Umbilical cord (tissue), 2 donors: Measurements from ENCODE around the gene CALHM6. TPM values are rescaled to one million over a fixed set of nuclear protein-coding genes. Genes with fewer than 3 reads are reported as not detected.

Experiments
- DNase-seq: peaks from one replicate; pipeline ENCODE4 v3.0.0-alpha.2; 2015; ENCODE audit warnings: low spot score
- total RNA-seq: library from RNA; depleted of rRNA; stranded (reverse); fragments of >200 nt; gene quantifications from one replicate; pipeline ENCODE4 v1.2.3, GENCODE V29; 2014; ENCODE audit warnings: low replicate concordance; ENCODE audit not compliant: insufficient read depth

CALHM6 gene
- total RNA-seq, 1 donor from 2014 or later: 25.5 TPM

DNA sequence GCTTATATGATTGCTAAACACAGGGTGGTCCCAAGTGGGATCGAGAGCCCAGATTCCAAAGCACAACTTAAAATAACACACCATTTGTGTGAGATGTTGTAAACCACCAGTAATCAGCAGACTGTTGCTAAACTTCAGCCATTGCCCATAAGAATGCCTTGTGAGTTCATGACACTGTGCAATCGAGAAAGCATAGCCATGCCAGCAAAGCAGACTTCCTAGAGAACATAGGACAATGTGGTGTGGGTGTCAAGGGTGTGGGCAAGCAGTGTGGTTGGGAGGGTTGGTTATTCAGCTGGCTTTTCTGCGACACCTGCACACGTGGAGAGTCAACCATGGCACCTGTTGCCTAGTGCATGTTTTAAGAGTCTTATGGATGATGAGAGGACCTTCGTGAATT lies 16.1 kb upstream of the CALHM6 start:
- no peak for DNase-seq

DNA sequence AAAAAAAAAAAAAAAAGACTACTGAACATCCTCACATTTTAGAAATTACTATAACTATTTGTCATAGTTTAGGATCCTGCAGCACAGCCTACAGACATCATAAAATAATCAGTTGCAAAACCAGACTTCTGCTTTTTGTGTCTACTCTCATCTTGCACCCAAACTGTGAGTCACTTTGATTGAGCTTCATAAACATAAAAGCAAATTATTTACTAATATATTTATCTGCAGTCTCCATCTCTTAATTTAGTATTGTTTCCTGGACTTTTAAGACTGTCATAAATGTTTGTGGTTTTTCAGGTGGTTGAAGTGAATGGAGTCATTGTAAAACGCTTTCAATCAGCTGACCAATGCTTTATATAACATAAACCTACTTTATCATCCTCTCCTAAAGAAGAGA lies 14.8 kb upstream of the CALHM6 start:
- DNase-seq: no peak

DNA sequence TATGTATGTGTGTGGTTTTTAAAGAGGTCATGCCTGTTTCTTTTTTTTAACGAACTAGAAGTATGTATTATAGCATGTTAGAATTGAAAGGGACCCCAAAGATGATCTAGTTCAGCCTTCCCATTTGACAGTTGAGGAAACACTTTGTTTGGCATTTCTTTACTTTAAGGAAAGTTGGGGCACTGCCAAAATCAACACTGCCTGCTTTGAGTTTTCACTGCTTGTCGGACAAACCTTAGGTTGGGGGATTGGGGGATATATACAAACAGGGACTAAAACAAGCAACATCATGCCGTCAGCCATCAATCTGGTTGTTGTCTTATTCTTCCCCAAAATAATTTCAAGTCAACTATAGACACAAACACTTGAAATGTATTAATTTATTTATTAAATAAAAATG lies 14.1 kb upstream of the CALHM6 start:
- DNase-seq: no peak

DNA sequence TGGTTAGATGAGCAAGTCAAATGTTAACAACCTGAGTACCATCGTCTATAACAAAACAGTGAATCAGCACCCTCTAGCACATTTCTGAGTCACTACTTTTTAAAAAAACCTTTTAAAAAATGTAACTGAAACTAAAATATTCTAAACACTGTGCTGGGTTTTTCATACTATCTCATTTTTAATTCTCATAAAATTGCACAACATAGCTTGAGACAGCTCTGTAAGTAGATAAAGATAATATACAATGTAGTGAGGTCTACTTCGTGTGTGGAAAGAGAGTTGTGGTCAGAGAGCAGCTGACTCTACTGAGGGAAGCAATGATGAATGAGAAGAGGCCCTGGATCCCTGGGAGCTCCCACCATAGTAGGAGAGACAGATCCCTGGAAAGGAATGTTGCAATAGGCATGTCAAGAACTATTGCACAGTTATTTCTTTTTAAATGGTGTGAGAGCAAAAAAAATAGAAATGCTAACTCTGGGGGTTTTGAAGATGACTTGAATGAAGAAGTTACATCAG lies 13.6 kb upstream of the CALHM6 start:
- peak; percentile 90 for DNase-seq

DNA sequence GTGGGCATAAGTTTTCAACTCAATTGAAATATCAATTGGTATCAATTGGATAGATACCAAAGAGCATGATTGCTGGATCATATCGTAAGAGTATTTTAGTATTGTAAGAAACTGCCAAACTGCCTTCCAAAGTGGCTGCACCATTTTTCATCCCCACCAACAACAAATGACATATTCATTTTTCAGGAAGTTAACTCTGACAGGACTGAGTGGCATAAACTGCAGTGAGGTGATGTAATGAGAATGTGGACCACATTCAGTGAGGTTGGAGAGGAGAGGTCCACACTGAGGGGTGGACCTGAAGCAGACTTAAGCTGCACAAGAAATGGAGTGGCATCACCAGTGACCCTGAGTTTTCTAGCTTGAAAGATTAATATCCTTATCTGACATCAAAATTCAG lies 11.6 kb upstream of the CALHM6 start:
- no peak for DNase-seq

DNA sequence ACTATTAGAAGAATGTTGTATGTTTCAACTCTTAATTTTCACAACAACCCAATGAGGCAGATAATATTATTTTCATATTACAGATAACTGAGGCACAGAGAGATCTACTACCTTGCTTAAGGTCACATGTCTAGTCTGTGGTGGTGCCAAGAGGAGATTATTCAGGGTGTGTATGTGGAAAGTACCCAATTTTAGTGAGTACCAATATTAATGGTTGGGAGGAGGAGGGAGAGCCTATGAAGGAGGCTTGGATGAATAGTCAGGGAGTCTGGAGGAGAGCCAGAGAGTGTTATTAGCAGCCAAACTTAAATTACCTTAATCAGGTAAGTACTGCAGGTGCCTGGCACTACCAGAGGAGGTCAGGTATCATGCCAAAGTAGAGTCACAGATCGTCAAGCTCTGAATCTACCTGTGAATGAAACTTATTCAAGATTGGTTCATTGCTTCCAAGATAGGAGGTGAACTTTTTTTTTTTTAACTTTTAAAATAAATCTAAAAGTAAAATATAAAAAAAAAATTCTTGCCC lies 10.9 kb upstream of the CALHM6 start:
- DNase-seq: no peak

DNA sequence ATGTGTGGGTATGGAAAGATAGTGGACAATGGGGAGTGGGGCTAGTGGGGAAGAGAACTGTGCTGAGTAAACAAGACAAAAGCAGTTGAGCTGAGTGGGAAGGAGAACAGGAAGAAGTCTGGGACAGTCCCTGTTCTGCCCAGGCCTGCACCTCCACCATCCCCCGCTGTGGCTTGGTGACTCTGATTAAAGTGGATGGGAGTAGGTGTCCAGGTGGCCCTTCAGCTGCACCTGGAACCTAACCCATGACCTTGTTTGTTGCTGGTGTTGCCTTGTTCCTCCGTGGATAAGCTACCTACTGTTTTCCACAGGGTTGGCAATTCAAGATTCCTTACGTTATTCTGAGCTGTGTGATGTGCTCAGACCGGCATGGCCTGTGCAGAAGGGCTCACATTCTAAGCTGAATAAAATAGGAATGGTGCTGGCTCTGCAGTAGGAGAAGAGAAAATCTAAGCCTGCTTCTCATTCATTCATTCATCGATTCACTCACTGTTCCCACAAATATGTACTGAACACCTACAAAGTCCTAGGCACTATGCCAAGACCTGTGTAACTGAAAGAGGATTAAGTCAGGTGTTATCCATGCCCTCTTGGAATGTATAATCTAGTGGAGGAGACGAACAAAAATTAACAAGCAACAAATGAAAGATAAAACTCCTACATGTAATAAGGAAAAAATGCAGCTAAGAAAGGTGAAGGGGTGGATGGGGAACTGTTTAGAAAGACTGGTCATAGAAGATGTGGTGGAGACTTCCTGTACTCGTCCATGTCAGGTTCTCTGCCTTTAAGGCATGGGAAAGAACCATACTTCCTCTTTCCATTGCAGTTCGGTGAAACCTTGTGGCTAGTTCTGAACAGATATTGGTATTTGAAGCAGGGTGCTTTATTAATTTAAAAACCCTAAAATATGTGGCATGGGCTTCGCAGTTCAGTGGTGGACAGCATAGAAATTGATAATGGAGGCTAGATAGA lies 10.1 kb upstream of the CALHM6 start:
- DNase-seq: no peak

DNA sequence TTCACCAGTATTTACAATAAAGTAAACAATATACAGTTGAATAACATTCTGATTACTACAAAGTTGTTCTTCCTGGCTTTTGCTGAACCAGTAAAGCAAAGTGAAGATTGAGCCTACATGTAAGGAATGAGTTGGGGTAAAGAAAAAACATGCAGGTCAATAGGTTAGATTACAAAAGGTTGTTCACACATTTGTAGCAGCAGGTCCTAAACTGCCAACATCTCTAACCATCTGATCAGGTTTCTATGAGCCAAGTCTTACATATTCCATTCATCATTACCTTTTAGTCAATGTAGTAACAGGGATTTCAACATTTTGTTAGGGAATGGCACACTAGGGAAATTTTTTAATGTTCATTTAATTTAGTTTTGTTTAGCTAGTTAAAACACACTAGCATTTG lies 9.3 kb upstream of the CALHM6 start:
- no peak for DNase-seq

DNA sequence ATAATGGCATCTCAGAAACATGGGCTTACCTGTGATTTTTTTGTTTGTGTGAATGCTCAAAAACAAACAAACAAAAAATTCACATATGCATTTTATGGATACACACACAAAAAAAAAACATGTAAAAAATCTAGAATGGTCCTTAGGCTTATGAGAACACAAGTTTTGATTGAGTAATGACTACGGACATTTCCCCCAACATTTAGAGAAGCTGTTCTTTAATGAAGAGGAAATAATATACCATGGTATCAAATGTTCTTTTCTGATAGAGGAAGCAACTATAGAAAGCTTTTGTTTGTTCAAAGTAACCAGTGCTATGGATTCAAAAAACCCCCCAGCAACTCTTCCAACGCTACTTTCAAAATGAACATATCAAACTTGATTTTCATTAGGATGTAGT lies 8.6 kb upstream of the CALHM6 start:
- no peak for DNase-seq

DNA sequence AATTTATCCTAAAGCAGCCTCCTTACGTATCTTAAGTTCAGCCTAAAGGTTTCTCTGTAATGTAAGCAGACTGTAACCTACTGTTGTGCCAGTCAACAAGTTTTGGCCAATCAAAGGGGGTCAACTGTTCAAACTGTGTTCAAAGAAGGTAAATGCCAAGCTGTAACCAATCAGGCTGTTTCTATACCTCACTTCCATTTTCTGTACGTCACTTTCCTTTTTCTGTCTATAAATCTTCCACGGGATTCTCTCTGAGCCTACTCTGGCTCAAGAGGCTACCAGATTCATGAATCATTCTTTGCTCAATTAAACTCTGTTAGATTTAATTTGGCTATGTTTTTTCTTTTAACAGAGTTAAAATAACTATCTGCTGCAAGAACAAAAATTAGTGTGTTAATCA lies 5.1 kb upstream of the CALHM6 start:
- DNase-seq: no peak

DNA sequence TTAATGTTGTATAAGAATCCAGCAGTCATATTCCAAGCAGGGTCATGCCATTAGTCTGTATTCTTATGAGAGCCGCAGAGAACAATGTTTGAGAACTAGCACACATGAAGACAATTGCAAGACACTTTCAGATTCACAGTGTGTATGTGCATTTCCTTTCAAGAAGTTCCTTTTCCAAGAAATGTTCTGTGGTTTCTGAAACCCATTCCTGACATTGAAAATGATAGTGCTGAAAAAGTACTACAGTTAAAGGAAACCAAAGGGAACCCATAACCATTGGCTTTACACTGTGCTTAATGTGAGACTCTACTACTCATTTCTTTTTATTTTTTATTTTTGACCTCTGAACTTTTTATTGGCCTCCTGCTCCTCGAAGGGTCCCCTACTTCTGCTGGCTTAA lies 4.2 kb upstream of the CALHM6 start:
- DNase-seq: no peak

DNA sequence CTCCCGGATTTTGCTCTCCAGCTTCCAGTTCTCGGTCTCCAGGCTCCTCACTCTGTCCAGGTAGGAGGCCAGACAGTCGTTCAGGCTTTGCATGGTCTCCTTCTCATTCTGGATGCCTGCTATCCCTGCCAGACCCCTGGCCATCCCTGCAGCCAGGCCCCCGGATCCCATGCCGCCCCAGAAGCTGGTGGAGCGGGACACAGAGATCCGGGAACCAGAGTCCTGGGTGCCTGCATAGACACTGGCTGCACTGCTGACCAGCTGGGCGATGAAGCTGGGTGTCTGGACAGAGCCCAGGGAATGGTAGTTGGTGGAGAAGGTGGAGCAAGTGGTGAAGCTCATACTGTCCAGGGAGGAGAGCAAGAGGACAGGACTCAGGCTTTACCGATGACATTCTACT lies 2.9 kb upstream of the CALHM6 start:
- DNase-seq: no peak

DNA sequence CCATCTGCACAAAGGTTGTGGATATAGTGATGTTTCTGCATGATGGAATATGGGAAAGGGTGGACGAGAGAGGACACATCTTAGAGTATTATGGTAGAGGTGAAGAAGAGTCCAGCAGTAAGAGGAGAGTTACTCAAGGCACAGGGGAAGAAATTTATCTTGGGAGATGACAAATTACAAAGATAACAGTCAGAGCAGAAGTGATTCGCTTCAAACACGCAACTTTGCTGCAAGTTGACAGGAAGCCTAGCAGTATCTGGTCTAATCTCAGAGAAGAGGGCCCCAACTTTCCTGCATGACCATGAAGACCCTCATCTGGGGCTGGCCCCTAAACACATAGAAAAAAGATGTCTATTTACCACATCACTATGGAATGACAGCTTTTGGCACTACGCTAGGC lies 1.2 kb upstream of the CALHM6 start:
- DNase-seq: no peak

DNA sequence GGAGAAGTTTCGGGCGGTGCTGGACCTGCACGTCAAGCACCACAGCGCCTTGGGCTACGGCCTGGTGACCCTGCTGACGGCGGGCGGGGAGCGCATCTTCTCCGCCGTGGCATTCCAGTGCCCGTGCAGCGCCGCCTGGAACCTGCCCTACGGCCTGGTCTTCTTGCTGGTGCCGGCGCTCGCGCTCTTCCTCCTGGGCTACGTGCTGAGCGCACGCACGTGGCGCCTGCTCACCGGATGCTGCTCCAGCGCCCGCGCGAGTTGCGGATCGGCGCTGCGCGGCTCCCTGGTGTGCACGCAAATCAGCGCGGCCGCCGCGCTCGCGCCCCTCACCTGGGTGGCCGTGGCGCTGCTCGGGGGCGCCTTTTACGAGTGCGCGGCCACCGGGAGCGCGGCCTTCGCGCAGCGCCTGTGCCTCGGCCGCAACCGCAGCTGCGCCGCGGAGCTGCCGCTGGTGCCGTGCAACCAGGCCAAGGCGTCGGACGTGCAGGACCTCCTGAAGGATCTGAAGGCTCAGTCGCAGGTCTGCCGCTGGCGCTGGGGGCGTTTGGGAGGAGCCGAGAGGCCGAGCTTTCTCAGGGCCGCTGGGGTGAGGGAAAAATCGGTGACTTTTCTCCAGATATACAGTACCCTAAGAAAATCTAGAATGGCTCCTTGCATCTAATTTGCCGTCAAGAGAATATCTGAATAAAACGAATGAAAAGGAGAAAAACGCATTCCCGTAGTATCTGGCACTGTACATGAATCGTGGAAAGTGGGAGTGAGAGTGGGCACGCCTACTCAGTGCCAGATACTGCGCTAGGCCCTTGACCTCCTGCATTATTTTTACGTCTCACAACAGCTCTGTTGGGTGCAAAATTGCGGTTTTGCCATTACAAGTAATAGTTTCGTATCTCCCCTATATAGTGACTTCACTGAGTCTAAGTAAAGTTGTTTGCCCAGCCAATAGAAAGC lies 1.0 kb downstream of the CALHM6 start:
- peak; percentile 52 for DNase-seq

DNA sequence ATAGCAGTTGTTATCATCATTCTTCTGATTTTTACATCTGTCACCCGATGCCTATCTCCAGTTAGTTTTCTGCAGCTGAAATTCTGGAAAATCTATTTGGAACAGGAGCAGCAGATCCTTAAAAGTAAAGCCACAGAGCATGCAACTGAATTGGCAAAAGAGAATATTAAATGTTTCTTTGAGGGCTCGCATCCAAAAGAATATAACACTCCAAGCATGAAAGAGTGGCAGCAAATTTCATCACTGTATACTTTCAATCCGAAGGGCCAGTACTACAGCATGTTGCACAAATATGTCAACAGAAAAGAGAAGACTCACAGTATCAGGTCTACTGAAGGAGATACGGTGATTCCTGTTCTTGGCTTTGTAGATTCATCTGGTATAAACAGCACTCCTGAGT lies 2.1 kb downstream of the CALHM6 start:
- DNase-seq: no peak

DNA sequence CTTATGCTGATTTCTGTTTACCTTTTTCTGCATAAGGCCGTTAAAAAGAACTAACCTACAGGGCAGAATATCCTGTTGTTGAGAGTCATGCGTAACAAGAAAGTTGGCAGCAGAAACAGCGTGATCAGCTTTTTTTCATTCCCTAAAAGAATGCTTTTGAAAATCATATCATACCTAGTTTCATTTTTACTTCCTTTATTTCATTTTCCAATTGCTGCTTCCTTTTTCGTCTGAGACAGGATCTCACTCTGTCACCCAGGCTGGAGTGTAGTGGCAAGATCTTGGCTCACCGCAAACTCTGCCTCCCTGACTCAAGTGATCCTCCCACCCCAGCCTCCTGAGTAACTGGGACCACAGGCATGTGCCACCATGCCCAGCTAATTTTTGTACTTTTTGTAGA lies 4.1 kb downstream of the CALHM6 start:
- peak; percentile 27 for DNase-seq

DNA sequence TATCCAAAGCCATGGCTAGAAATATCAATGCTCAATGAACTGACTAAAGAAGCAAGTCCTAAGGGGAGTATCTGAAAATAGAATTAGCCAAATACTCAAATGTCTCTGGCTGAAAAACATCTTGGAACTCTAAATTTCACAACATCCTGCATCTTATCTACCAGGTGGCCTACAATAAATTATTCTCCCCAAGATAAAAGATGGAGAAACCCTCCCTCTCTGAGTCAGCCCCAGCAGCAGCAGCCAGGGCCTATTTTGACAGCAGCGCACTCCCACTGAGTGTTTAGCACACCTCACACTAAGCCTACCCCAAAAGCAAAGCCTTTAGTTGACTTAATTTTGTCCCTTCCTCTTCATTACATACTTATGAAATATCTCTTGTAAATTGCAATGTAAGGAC lies 5.9 kb downstream of the CALHM6 start:
- DNase-seq: no peak

DNA sequence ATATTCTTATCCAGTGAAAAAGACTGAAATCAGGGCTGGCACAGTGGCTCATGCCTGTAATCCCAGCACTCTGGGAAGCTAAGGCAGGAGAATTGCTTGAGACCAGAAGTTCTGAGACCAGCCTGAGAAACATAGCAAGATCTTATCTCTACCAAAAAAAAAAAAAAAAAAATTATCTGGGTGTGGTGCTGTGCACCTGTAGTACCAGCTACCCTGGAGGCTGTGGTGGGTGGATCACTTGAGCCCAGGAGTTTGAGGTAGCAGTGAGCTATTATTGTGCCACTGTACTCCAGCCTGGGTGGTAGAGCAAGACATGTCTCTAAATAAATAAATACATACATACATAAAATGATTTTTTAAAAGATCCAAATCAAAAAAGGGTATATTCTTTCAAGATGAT lies 6.3 kb downstream of the CALHM6 start:
- no peak for DNase-seq

DNA sequence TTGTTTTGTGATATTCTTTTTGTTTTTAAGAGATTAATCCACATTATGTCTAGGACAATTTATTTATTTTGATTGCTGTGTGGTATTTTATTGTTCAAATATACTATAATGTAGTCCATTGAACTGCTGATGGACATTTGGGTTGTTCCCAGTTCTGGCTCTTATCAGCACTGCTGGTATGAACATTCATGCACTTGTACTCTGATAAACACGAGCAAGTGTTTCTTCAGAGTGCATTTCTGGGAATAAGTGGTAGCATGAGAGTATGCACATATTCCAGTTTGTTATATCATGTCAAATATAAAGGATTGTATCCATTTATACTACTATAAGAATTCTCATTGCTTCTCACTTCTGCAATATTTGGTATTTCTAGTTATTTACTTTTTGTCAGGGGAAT lies 7.1 kb downstream of the CALHM6 start:
- DNase-seq: no peak

DNA sequence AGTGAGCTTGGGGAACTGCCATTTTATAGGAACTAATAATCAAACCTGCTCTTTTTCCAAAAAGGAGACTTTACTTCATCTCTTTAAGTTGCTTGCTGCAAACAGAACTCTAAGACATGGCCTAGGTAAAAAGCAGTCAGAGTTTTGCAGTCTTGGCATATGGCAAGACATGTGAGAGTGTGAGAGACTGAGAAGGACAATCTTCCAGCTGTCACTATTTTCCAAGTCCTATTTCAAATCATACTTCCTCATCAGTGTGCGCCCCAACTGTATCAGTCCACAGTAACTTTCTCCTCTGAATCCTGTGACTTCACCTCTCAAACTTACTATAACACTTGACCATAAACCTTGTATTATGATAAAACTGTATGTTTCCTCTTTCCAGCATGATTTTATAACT lies 10.4 kb downstream of the CALHM6 start:
- DNase-seq: no peak

DNA sequence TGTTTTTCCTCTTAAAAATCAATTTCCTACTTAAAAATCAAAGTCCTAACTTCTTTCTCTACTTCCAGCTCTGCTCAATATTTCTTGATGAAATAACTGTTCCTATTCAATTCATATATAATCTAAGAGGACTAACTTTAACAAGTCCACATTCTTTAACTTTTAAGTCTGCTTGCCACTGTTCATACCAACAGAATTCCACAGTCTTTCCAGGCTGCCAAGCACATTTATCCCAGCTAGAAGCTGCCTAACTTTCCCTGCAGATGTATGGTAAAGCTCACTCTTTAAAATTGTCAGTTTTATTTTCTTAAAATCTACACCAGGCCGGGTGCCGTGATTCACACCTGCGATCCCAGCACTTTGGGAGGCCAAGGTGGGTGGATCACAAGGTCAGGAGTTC lies 11.5 kb downstream of the CALHM6 start:
- peak; percentile 40 for DNase-seq

DNA sequence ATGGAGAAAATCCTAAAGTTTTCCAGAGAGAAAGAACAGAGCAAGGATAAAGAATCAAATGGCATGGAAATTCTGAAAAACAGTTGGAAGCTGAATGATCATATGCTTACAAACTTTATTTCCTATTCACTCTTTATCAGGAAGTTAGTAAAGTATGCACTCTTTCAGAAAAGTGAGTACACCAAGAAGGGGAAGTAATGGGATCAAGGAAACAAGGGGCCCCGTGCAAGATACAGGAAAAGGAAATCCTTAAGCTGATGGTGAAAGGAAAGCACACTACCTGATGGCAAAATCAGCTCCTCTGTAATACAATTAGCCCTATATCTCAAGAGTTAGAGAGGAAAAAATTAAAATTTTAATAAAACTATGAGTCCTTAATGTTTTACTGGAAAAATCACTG lies 14.0 kb downstream of the CALHM6 start:
- DNase-seq: no peak
